GM21423 (cell line): ENCODE data around the gene TBC1D2B.

ENCODE experiments used
- ATAC-seq: cut with Tn5 transposase; IDR thresholded peaks from one replicate; pipeline ENCODE4 v1.9.1; 2021; ENCODE audit warnings: mild to moderate bottlenecking, moderate library complexity; ENCODE audit not compliant: unreplicated experiment

The TBC1D2B gene

DNA sequence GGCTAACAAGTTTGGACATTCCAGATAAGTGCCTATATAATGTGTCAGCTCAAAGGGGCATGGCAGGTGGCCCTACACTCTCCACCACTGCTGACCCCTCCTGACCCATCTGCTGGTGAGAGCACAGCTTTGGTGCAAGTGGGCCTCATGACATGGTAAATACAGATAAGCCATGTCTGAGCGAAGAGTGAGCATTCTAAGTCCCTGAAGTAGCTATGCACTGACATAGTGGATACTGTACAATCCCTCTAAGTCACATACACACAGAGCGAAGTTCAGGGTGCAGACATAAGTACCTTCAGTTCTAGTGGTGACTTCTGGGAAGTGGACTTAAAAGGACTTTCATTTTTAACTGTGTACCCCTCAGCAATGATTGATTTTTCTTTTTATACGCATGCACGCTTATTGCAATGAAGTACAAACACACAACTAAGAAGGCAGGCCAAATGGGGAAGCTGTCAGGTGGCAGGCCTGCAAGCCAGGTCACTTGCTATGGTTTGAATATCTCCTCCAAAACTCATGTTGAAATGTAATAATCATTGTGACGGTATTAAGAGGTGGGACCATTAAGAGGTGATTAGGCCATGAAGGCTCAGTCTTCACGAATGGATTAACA is 41.5 kb downstream of the TBC1D2B start:
- ATAC-seq = no peak

DNA sequence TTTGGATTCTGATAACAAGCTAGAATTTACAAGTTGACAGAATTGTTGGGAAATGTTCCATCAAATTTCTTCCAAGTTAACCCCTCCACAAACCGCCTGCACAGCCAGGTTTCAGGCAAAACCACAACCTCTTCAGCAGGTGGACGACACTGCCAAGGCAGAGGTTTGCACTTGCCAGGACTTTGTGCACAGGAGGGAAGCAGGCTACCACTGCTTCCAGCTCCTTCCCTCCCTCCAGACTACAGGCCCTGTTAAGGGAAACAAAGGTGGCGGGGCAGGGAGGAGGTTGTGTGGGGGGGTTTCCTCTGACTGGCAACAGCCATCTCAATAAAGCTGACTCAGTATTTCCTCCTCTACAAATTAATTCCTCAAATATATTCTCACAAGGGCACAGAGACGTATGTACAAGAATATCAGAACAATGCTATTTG is 42.2 kb downstream of the TBC1D2B start:
- no peak for ATAC-seq

DNA sequence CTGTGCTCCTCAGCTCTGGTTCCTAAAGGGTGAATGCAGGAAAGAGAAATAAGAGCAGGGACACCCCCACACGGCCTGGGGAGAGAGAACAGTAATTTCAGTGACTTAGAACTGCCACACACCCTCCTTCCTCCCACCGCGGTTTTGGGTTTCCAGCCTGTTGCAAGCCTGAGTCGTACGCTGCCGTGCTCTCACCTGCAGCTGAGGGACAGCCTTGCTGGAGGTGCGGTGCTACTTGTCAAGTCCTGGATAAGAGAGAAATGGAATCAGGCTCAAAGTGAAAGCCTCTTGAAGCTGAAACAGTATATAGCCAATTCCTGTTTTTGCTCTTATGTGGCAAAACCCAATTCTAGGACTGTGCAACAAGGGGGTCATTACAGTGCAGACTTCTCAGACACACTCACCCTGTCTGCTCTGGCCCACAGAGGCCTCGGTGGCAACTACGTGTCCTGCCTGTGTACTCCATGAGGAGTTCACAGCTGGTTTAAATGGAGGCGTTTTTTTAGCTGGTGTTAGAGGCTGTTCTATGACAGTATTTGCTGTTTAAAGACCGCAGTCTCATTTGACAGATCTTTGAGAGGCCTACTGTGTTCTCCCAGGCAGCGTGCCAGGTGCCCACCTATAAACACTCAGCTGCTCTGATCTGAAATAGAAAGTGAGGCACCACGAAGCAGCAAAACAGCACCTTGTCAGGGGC is 42.9 kb downstream of the TBC1D2B start:
- ATAC-seq = peak; percentile 67

DNA sequence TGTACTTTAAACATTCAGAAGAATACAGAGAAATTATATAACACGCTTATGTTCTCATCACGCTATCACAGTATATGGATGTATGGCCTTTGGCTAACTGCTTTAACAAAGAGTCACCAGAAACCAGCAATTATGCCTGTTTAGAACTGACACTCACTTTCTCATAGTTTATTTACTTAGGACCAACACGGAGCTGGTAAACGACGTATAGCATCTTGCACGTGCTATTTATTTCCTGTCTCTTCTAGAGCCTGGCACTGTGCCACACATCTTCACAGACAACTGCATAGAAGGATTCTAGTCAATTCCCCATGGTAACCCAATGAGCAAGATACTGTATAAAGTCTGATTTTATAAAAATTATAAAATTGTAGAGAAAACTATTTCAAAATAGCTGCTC is 43.6 kb downstream of the TBC1D2B start:
- no peak for ATAC-seq

DNA sequence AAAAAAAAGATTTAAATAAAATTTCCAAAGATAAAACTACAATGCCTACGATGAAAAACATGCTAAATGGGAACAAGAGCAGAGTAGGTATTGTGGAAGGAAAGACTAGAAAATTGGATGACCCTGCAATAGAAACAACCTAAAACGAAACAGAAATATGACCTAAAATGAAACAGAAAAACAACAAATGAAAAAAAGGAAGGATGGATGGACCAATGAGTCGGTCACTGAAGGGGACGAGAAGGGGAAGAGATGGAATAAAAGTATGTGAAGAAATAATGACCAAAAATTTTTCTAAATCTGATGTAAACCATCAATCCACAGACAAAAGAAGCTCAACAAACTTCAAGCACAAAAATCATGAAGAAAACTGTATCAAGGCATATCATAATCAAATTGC is 44.8 kb downstream of the TBC1D2B start:
- ATAC-seq = no peak

DNA sequence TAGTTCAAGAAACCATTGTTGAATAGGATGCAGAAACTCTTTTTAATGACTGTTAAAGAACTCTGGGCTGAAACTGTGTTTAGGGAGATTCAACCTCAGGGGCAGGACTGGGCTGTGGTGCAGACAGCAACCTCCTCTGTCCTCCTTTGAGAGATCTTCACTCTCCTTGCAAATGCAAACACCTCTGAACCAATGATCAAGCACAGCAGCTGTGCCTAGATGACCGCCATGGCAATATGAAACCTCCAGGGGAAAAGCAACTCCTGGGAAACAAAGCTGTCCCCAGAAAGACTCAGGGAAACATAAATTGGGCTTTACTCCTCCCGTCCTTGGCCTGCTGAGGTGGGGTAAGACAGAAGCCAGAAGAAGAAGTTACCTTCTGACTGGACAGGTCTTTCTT is 52.6 kb downstream of the TBC1D2B start:
- ATAC-seq = no peak

DNA sequence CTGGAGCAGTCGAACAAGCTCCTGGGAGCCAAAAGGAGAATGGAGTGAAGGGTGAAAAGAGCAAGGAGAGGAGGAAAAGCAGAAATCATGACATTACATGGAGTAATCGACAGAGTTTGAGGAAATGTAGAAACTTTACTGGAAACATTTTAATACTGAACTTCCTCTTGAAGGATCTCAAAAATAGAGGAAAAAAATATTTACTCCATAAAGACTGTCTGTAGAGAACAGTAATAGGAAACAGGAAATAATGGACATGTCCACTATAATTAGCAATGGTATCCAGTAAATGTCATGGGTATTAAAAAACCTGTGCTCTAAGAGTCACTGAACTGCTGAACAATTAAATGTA is 53.0 kb downstream of the TBC1D2B start:
- no peak for ATAC-seq

DNA sequence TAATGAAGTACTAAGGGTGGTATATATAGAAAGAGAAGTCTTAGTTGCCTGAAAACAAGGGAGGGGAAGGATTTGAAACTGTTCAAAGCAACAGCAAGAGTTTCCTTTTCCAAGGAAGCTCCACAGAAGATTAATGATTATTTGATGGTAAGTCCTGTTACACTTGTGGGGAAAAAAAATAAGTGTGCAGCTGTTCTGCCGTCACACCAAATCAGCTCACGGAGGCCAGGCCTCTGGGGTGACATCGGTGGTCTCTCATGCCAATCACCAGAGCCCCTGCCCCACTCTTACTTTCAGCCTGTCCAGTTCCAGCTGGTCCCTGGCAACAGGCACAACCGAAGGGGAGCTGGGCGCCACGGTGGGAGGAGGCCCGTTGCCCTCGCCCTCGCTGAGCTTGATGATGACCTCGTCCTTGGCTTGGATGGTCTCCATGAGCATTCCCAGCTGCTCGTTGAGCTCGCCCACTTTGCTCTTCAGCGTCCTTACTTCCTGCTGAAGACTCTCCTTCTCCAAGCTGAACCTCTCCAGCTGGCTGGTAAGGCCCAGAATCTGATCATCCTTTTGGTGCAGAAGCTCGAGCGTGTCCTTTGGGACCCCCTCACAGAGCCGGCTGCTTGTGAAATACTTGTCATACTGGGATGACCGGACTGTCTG is 53.5 kb downstream of the TBC1D2B start:
- no peak for ATAC-seq

DNA sequence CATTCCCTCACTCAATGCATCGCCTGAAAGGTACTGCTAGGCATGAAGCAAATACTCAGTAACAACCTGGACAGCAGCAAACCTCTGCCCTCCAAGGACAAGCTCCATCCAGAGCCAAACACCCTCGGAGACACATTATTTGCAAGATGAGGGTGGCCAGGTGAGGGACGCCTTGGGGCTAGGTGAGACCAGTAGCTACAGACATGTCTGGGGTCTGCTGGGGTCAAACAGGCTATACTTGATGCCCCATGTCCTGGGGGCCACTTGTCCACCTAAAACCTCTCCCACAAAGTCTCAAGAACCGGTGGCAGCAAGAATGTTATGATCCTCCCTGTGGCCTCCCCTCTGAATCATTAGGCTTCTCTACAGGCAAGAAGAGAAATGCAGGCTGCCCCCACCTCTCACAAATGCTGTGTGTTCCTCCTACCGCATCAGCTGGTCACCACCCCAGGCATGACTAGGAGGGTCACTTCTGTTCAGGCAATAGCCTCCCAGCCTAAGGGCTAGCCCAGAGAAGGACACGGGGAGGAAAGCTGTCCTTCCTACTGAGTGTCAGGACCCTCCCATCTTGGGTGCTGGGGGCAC is 54.3 kb downstream of the TBC1D2B start:
- ATAC-seq = no peak

DNA sequence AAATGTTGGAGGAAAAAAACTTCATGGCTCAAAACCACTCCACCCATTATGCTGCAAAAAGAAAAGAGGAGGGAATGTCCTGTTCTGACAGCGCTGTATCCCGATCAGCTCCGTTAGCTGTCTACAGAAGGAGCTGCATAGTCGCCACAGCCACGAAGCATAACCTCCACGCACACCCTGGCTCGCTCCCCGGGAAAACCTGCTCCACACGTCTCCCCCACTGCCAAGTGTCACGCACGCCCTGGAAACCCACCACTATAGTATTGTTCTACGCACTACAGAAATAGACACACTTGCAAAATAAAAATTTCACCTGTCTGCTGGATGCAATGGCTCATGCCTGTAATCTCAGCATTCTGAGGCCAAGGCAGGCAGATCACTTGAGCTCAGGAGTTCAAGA is 55.8 kb downstream of the TBC1D2B start:
- ATAC-seq = no peak

DNA sequence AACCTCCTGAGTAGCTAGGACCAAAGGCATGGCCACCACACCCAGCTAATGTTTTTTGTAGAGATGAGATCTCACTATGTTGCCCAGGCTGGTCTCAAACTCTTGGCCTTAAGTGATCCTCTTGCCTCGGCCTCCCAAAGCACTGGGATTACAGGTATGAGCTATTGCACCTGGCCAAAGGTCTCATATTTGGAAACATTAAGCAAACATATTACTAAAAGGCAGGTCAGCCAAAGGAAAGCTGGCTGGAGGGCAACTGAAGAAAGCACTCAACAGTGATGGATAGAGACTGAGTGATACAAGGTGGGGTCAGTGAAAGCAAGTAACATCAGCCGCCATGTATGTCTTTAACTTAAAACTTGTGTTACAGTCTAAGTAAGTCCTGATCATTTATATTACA is 57.5 kb downstream of the TBC1D2B start:
- ATAC-seq = no peak

DNA sequence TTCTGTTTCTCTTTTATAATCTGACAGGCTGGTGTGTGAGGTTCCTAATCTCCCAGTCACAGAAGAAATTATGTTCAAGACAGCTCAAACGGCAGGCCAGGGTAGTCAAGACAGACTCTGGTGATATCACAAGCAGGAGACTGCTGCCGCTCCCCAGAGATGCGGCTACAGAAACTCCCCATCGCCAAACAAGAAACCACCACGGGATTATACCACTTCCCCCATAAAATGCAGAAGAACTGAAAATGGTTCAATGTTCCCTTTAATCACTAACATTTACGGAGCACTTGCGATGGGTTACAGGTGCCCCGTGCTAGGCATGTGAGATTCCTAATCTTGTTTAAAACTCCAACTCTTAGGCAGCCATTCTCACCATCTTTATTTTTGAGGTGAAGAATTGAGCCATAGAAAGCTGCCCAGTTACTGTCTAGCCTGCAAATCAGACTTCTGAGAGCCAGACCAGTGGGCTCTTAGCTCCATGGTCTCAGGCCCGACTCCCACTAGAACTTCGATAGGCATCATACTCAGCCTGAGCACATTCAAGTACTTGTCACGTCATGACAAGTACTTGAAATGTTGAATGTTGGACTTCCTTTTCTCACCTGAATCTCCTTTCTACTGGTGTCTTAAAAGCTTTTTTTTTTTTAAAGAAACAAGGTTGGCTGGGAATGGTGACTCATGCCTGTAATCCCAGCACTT is 58.4 kb downstream of the TBC1D2B start:
- no peak for ATAC-seq

DNA sequence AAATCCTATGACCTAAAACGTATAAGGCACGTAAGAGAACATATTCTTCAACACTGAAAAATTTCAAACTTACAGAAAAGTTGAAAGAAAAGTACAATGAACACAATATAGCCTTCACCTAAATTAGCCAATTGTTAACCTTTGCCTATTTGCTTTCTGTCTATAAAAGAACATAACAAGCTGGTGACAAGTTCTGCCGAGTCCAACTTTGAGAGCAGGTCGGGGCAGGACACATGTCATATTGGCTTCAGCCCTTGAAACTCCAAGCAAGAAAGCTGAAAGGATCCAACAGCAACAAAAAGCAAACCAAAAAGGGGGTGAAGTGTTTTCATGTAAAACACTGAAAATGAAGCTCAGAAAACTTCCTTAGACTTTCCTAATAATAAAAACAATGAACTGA is 59.1 kb downstream of the TBC1D2B start:
- no peak for ATAC-seq

DNA sequence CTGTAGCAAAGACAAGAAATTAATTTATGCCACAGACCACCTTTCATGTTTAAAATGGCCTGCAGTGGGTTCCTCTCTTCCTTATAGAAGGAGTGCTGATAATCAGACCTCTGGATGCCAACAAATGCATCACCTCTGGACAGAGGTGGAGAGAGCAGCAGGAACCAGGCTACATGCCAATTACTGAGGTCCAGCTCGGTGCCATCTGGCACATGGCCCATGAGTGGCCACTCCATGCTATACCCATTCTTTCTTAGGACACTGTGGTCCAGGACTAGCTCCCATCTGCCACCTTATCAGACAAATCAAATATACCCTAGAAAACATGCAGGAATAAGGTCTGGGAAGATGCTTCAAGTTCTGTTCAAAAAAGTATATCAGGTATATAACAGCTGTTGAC is 60.7 kb downstream of the TBC1D2B start:
- ATAC-seq = no peak

DNA sequence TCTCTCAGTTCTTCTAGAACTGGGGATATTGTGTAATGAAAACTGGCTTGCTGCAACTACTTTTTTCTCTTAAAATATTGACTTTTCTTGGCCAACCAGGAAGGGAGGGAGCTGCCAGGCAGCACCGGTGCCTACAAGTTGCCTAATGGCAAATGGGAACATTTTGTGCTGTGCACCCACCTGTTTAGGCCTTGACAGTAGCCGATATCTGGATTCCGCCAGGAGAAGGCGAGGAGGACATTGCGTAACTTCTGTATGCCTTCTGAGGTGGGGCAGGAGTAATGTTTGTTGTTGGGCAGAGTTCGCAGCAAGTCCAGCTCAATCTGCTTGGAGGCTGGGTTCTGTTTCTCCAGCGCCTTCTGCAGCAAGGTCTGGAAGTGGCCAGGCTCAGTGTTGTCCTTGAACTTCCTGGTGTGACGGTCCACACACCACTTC is 64.9 kb downstream of the TBC1D2B start:
- ATAC-seq = no peak

DNA sequence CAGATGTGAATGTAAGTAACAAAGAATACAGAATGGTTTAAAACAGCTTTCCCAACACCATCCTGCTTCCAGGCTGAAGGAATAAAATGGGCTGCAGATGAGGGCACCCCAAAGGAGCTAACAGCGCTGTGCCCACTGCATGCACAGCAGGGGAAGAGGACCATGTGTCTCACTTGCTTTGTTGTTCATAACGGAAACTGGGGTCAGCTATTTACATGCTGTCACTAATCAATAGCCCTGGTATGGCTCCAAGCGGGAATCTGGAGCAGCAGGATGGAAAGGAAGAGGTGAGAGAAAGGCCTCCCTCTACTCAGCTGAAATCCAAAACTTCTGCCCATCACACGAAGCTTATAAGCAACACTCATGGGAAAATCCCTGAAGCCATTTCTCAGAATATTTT is 67.4 kb downstream of the TBC1D2B start:
- ATAC-seq = no peak

DNA sequence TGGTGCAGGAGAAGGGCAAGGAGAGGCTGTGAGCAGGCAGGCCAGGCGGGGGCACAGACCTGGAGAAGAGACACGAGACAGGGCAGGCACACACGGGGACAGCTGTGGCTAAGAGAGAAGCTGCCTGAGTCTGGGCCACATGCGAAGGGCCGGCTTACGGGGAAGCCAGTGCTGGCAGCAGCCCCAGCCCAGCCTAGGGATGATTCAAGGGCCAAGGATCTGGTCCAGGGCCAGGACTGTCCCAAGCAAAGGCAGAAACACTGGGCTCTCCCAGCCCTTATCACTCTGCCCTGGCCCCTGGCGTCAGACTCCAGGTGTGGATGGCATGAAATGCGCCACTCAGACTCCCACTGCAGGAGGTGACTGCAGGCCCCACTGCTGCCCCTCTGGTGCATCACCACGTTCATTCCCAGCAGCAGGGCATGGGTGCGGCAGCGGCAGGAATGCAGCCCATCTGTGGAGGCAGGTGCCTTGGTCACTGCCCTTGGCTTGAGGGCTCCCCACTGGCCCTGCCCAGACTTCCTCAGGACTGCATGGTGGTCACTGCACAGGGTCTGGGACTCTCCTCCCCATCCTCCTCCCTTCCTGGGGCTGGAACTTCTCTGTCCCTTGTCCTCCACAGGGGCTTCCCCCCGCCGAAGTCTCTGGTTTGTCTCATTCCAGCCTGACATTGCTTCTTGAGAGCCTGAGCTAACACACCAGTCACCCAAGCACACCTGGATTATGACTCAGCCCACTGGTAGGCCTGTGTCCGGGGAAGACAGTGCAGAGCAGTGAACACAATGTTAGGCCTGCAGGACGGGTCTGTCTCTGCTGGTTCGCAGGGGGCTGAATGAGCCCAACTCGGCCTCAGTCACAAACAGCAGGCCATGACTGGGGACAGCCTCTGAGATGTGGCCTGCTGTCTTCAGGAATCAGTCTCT is 69.3 kb downstream of the TBC1D2B start:
- ATAC-seq = no peak

DNA sequence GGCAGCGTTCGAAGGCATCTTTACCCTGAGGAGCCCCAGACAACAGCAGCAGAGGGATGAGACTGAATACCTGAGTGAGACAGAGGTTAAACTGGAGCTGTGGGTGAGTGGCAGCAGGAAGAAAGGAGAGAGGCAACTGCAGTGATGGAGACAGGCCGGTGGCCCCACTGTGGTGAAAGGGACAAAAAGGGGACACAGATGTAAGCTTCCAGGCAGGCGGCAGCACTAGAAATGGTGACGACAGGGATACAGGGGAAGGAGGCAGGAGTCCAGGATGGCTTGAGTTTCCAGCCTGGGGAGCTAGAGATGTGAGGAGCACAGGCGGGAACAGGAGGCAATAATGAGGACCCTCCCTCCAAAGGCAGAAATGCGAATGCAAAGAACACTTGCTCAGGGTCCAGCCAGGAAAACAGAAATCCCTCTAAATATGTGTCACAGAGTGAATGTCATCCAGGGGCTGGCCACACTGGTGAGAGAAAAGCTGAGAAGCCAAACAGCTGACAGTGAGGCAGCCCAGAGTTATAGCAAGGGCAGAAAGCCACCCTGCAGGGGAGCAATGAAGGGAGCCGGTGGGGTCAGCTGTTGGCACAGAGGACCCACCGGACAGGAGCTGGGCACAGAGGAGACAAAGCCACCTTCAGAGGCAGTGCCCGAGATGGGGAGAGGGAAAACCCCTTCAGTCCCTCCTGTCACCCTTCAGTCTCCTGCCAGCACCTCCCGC is 70.1 kb downstream of the TBC1D2B start:
- no peak for ATAC-seq

DNA sequence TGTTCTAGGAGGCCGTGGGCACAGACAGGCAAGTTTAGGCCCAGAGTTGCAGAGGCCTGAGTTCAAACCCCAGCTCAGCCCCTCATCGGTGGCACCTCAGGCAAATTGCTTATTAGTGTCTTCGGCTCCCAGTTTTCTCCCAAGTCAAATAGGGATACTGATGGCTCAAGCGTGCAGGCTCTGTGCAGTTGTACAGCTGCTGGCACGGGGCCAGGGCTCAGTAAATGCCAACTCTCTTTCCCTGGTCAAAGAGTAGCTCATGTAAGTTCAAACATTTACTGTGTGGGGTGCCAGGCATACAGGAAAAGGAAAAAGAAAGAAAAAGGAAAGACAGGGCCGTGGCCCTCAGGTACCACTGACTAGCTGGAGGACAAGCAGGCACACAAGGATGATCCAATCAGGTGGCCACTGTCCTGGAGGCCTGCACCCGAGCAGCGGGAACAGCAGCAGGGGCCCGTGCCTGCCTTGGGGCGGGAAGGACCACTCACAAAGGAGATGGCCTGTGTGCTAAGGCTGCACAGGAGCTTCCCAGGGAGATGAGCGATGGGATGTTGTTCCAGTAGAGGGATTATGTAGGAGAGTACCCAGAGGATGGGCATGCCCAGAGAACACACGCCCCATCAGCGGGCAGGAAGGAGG is 70.8 kb downstream of the TBC1D2B start:
- ATAC-seq = no peak
